Measurements from ENCODE around the gene EMILIN1. TPM values are rescaled to one million over a fixed set of nuclear protein-coding genes. Genes with fewer than 3 reads are reported as not detected.
"Not testable (repeated sequence)": the region's sequence is repeated elsewhere in the genome, so short reads cannot be mapped to it uniquely, and the experiment has no call there.

Gene EMILIN1
- total RNA-seq, 1 experiment from 2014 or later, result 1.2 TPM

DNA sequence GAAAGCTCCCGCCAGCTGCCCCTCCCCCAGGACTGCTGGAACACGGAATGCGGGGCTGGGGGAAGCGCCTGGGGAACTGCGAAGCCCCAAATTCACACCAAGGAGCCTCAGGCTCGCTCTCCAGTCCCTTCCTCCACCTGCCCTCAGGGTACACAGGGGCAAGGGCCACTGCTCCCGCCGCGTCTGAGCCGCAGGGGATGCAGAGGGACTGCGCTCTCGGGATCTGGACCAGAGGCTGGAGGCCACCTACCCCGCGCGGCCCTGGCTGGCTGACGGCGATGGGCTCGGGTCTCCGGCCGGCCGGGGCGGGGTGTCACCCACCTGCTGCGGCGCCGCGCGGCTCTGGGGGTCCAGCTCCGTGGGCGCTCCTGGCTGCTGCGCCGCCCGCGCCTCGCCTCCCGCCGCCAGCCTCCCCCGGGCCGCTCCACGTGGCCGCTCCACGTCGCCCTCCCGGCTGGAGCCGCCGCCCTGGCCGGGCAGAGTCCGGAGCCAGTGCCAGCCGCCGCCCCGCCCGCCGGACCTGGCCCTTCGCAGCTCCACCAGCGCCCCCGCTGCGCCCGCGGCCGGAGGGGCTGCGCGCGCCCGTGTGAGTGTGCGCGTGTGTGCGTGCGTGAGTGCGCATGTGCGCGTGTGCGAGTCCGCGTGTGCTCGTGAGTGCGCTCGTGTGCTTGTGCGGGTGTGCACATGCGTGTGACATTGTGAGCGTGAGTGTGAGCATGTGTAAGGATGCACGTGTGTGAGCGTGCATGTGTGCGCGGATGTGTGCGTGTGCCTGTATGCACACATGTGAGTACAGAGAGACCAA is 40.3 kb downstream of the EMILIN1 start, which contains the start of gene CGREF1:
Gene CGREF1 (minus strand): TSS at position 604 of the 805 bp plus-strand sequence. CDS start 14,762 bp downstream, outside the sequence.
- H3K36me3 Mint-ChIP-seq (ENCODE audit: insufficient read depth in 1 of 3, low read depth in 3 of 3), result no peaks in the 10 kb centered on the region; a peak in 3 of 7 replicates
- no peak within 1 kb of the TSS for H2BK20ac ChIP-seq (ENCODE audit: low read depth, low read length, poor library complexity, severe bottlenecking)
- H4K8ac ChIP-seq (replicated peaks; ENCODE audit: insufficient read length, low read depth, low read length), result no peak within 1 kb of the TSS
- peak within 1 kb of the TSS; percentile 71 for H3K14ac ChIP-seq (ENCODE audit: insufficient read depth, low read length)
- no peaks in the 10 kb centered on the region for H3K79me1 ChIP-seq (ENCODE audit: insufficient read depth, low read depth, low read length, poor library complexity, severe bottlenecking)
- DNase-seq, result peak; percentile 46
- no CpG with 5 or more reads among the region's 84 CpGs for WGBS (ENCODE audit: extremely low coverage, insufficient read length, low lambda C conversion rate)
- no peaks in the 10 kb centered on the region; a peak in 1 of 5 replicates for H3K9me3 Mint-ChIP-seq
- no peak within 1 kb of the TSS for H4K91ac ChIP-seq (ENCODE audit: insufficient read length, low read depth, low read length)
- H2BK12ac ChIP-seq (ENCODE audit: insufficient read length, low read depth, low read length), result no peak within 1 kb of the TSS
- H2AK5ac ChIP-seq (ENCODE audit: insufficient read length, low read length), result no peak within 1 kb of the TSS
- H3K9me3 ChIP-seq (ENCODE audit: control insufficient read depth, low read depth, low read length), result no peaks in the 10 kb centered on the region
- H3K4me2 ChIP-seq (ENCODE audit: insufficient read depth, insufficient read length, low read length), result peak within 1 kb of the TSS; percentile 62
- peaks cover 14% of the 10 kb centered on the region; the same call in 1 of the 2 replicates for H3K27me3 ChIP-seq (ENCODE audit: insufficient read depth, low read length)
- no peak within 1 kb of the TSS for H3T11ph ChIP-seq (ENCODE audit: low read length)
- H3K27me3 Mint-ChIP-seq (ENCODE audit: low read depth), result peaks cover 67% of the 10 kb centered on the region
- H2AFZ ChIP-seq (ENCODE audit: low read length), result no peak within 1 kb of the TSS
- TF ChIP-seq, protein P1, sequence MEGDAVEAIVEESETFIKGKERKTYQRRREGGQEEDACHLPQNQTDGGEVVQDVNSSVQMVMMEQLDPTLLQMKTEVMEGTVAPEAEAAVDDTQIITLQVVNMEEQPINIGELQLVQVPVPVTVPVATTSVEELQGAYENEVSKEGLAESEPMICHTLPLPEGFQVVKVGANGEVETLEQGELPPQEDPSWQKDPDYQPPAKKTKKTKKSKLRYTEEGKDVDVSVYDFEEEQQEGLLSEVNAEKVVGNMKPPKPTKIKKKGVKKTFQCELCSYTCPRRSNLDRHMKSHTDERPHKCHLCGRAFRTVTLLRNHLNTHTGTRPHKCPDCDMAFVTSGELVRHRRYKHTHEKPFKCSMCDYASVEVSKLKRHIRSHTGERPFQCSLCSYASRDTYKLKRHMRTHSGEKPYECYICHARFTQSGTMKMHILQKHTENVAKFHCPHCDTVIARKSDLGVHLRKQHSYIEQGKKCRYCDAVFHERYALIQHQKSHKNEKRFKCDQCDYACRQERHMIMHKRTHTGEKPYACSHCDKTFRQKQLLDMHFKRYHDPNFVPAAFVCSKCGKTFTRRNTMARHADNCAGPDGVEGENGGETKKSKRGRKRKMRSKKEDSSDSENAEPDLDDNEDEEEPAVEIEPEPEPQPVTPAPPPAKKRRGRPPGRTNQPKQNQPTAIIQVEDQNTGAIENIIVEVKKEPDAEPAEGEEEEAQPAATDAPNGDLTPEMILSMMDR (conservative IDR thresholded peaks at IDR 0.05), result no peak
- peaks cover 8% of the 10 kb centered on the region for H3K23me2 ChIP-seq (ENCODE audit: insufficient read length, low read depth, low read length, poor library complexity, severe bottlenecking)
- H3K27ac ChIP-seq (ENCODE audit: insufficient read length, low read depth, low read length), result no peak within 1 kb of the TSS
- H3K4me1 Mint-ChIP-seq, result peaks cover 13 to 15% of the 10 kb centered on the region in 2 experiments
- H2BK15ac ChIP-seq (ENCODE audit: low read depth, low read length), result no peak within 1 kb of the TSS
- H3K9ac ChIP-seq (ENCODE audit: extremely low read depth, insufficient read length, low read length), result no peak within 1 kb of the TSS
- peaks cover 2% of the 10 kb centered on the region for H3K4me1 ChIP-seq (ENCODE audit: insufficient read depth, low read length)
- no peak within 1 kb of the TSS for H3K23ac ChIP-seq (ENCODE audit: insufficient read length, low read depth, low read length)
- H2BK5ac ChIP-seq (ENCODE audit: insufficient read length, low read length), result no peak within 1 kb of the TSS
- no peak within 1 kb of the TSS for H4K5ac ChIP-seq (ENCODE audit: insufficient read length, low read depth, low read length)
- no peaks in the 10 kb centered on the region for H3K79me2 ChIP-seq (ENCODE audit: insufficient read depth, low read length)
- no peak within 1 kb of the TSS for H3K4ac ChIP-seq (ENCODE audit: low read depth, low read length)
- H4K20me1 ChIP-seq (ENCODE audit: control insufficient read depth, insufficient read depth, insufficient read length), result peaks cover 2% of the 10 kb centered on the region
- H3K27ac Mint-ChIP-seq, result no peak within 1 kb of the TSS; a peak in 1 of 7 replicates
- no peak within 1 kb of the TSS for H3K56ac ChIP-seq (ENCODE audit: insufficient read length, low read depth, low read length)
- H2BK120ac ChIP-seq (ENCODE audit: low read depth, low read length, poor library complexity, severe bottlenecking), result no peak within 1 kb of the TSS
- H3K4me3 Mint-ChIP-seq, result peak within 1 kb of the TSS; percentile 67 to 83
- no peak within 1 kb of the TSS for H3K18ac ChIP-seq (ENCODE audit: insufficient read length, low read depth, low read length)

DNA sequence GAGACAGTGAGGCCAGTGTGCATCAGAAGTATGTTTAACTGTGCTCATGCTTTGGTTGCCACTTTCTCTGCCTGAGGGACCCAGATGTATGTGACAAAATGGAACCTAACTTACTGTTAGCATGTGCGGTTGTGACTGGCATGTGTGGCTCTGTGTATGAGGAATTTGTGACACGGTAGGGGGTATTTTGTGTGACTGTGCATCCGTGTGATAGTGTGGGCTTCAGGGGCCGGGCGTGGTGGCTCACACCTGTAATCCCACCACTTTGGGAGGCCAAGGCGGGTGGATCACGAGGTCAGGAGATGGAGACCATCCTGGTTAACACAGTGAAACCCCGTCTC is 40.9 kb downstream of the EMILIN1 start:
- H2AK5ac ChIP-seq (ENCODE audit: insufficient read length, low read length); H3K9me3 Mint-ChIP-seq; H3K23ac ChIP-seq (ENCODE audit: insufficient read length, low read depth, low read length); H3K79me2 ChIP-seq (ENCODE audit: insufficient read depth, low read length); DNase-seq; H3K36me3 Mint-ChIP-seq (ENCODE audit: insufficient read depth in 1 of 3, low read depth in 3 of 3); H3K27ac Mint-ChIP-seq; H2BK120ac ChIP-seq (ENCODE audit: low read depth, low read length, poor library complexity, severe bottlenecking); H2BK15ac ChIP-seq (ENCODE audit: low read depth, low read length); H3K18ac ChIP-seq (ENCODE audit: insufficient read length, low read depth, low read length); H4K5ac ChIP-seq (ENCODE audit: insufficient read length, low read depth, low read length); H2AFZ ChIP-seq (ENCODE audit: low read length); H3K4ac ChIP-seq (ENCODE audit: low read depth, low read length); H3K9ac ChIP-seq (ENCODE audit: extremely low read depth, insufficient read length, low read length); H3K14ac ChIP-seq (ENCODE audit: insufficient read depth, low read length); H3K4me1 ChIP-seq (ENCODE audit: insufficient read depth, low read length); H2BK12ac ChIP-seq (ENCODE audit: insufficient read length, low read depth, low read length); H4K20me1 ChIP-seq (ENCODE audit: control insufficient read depth, insufficient read depth, insufficient read length); H2BK20ac ChIP-seq (ENCODE audit: low read depth, low read length, poor library complexity, severe bottlenecking); H4K91ac ChIP-seq (ENCODE audit: insufficient read length, low read depth, low read length); H3K27ac ChIP-seq (ENCODE audit: insufficient read length, low read depth, low read length); H3T11ph ChIP-seq (ENCODE audit: low read length); H3K56ac ChIP-seq (ENCODE audit: insufficient read length, low read depth, low read length); H3K9me3 ChIP-seq (ENCODE audit: control insufficient read depth, low read depth, low read length); H2BK5ac ChIP-seq (ENCODE audit: insufficient read length, low read length); H4K8ac ChIP-seq (replicated peaks; ENCODE audit: insufficient read length, low read depth, low read length); H3K79me1 ChIP-seq (ENCODE audit: insufficient read depth, low read depth, low read length, poor library complexity, severe bottlenecking): not testable (repeated sequence)
- H3K4me3 Mint-ChIP-seq, result peak overlapping the region; percentile 67 to 83
- Histone ChIP-seq H3K4me2 (ENCODE audit: insufficient read depth, insufficient read length, low read length) (peak overlapping the region; percentile 41), H3K27me3 (ENCODE audit: insufficient read depth, low read length) (peaks cover 14% of the 10 kb centered on the region; the same call in 1 of the 2 replicates), H3K23me2 (ENCODE audit: insufficient read length, low read depth, low read length, poor library complexity, severe bottlenecking) (peaks cover 11% of the 10 kb centered on the region)
- H3K4me1 Mint-ChIP-seq, result peaks cover 15 to 20% of the 10 kb centered on the region in 2 experiments
- H3K27me3 Mint-ChIP-seq (ENCODE audit: low read depth), result peaks cover 68% of the 10 kb centered on the region
- WGBS (ENCODE audit: extremely low coverage, insufficient read length, low lambda C conversion rate), result no CpG with 5 or more reads among the region's 8 CpGs

All from H9 (cell line).